Central memory CD8-positive, alpha-beta T cell (primary cell): Measurements from ENCODE around the gene MITF.

Source experiments
- ATAC-seq: fragments of 150-1000 bp; cut with Tn5 transposase; replicated peaks from 2 replicates; pipeline ENCODE4 v1.10.0; 2022; ENCODE audit warnings: mild to moderate bottlenecking, moderate FRiP score, moderate number of reproducible peaks; ENCODE audit not compliant: poor library complexity, severe bottlenecking; ENCODE audit errors: extremely low read depth
- DNase-seq, 2 donors: peaks; one replicate each; pipeline ENCODE4 v3.0.0; 2021; ENCODE audit warnings: low spot score in 2 of 2
- H3K27ac Mint-ChIP-seq: one replicate; pipeline ENCODE4 v1.8.0; 2022; ENCODE audit warnings: low read depth, mild to moderate bottlenecking, moderate library complexity, mixed read lengths
- H3K27me3 Mint-ChIP-seq: one replicate; pipeline ENCODE4 v1.8.0; 2022; ENCODE audit warnings: mixed read lengths
- H3K36me3 Mint-ChIP-seq: one replicate; pipeline ENCODE4 v1.8.0; 2022; ENCODE audit warnings: mild to moderate bottlenecking, moderate library complexity, mixed read lengths; ENCODE audit not compliant: insufficient read depth
- H3K4me1 Mint-ChIP-seq: one replicate; pipeline ENCODE4 v1.8.0; 2022; ENCODE audit warnings: mixed read lengths
- H3K4me3 Mint-ChIP-seq: one replicate; pipeline ENCODE4 v1.8.0; 2022; ENCODE audit warnings: mild to moderate bottlenecking, moderate library complexity, mixed read lengths
- H3K9me3 Mint-ChIP-seq: one replicate; pipeline ENCODE4 v1.8.0; 2022; ENCODE audit warnings: mixed read lengths

The MITF gene

GRCh38 chr3:70000563-70001081, 261.4 kb downstream of the MITF start:
- H3K4me1 Mint-ChIP-seq, result no peaks in the 10 kb centered on the region
- peaks cover 6% of the 10 kb centered on the region for H3K9me3 Mint-ChIP-seq
- DNase-seq (no peak), ATAC-seq (no peak)
- no peaks in the 10 kb centered on the region for H3K27me3 Mint-ChIP-seq
- H3K27ac Mint-ChIP-seq, result no peak overlapping the region
- peaks cover 2% of the 10 kb centered on the region for H3K36me3 Mint-ChIP-seq
- no peak overlapping the region for H3K4me3 Mint-ChIP-seq

- Mint-ChIP-seq H3K27ac (no peak overlapping the region), H3K4me1 (no peaks in the 10 kb centered on the region), H3K27me3 (no peaks in the 10 kb centered on the region), H3K4me3 (no peak overlapping the region), H3K36me3 (peaks cover 2% of the 10 kb centered on the region), H3K9me3 (peaks cover 6% of the 10 kb centered on the region)
- ATAC-seq (no peak), DNase-seq (no peak)
These were observed 263.9 kb downstream of the MITF start for GRCh38 chr3:70003119-70003518.

GRCh38 chr3:70006089-70006488, 266.8 kb downstream of the MITF start:
- H3K4me3 Mint-ChIP-seq, result no peak overlapping the region
- H3K4me1 Mint-ChIP-seq, result no peaks in the 10 kb centered on the region
- ATAC-seq (no peak), DNase-seq (no peak)
- H3K9me3 Mint-ChIP-seq, result peaks cover 12% of the 10 kb centered on the region
- no peaks in the 10 kb centered on the region for H3K36me3 Mint-ChIP-seq
- H3K27me3 Mint-ChIP-seq, result no peaks in the 10 kb centered on the region
- H3K27ac Mint-ChIP-seq, result no peak overlapping the region

- no peak overlapping the region for H3K4me3 Mint-ChIP-seq
These were observed 271.1 kb downstream of the MITF start for GRCh38 chr3:70010346-70010745.

GRCh38 chr3:70011582-70011981, 272.3 kb downstream of the MITF start:
- H3K4me1 Mint-ChIP-seq, result no peaks in the 10 kb centered on the region
- DNase-seq (no peak), ATAC-seq (no peak)
- H3K4me3 Mint-ChIP-seq, result no peak overlapping the region
- no peak overlapping the region for H3K27ac Mint-ChIP-seq
- no peaks in the 10 kb centered on the region for H3K36me3 Mint-ChIP-seq
- H3K9me3 Mint-ChIP-seq, result peaks cover 7% of the 10 kb centered on the region
- no peaks in the 10 kb centered on the region for H3K27me3 Mint-ChIP-seq

More at GRCh38 chr3:70010346-70010745, 271.1 kb downstream of the MITF start:
- H3K9me3 Mint-ChIP-seq, result peaks cover 7% of the 10 kb centered on the region
- ATAC-seq (no peak), DNase-seq (no peak)
- H3K4me1 Mint-ChIP-seq, result no peaks in the 10 kb centered on the region
- H3K36me3 Mint-ChIP-seq, result no peaks in the 10 kb centered on the region
- H3K27ac Mint-ChIP-seq, result no peak overlapping the region
- no peaks in the 10 kb centered on the region for H3K27me3 Mint-ChIP-seq
